Activated CD4-positive, CD25-positive, alpha-beta regulatory T cell treated with anti-CD3 and anti-CD28 coated beads, Interleukin-2, amount 50 U/mL, for 24 hours (primary cell): ENCODE data around the gene MACROD1.
"Not testable (repeated sequence)": the region's sequence is repeated elsewhere in the genome, so short reads cannot be mapped to it uniquely, and the experiment has no call there.

ENCODE experiments used
- ATAC-seq, 2 donors: fragments of 150-1000 bp; cut with Tn5 transposase; one replicate each; pipeline ENCODE4 v1.10.0; 2021; ENCODE audit warnings: mild to moderate bottlenecking in 1 of 2, moderate library complexity in 1 of 2

Gene MACROD1

GRCh38 chr11:64052938-64053622, 112.8 kb downstream of the MACROD1 start:
- ATAC-seq: no peak

DNA sequence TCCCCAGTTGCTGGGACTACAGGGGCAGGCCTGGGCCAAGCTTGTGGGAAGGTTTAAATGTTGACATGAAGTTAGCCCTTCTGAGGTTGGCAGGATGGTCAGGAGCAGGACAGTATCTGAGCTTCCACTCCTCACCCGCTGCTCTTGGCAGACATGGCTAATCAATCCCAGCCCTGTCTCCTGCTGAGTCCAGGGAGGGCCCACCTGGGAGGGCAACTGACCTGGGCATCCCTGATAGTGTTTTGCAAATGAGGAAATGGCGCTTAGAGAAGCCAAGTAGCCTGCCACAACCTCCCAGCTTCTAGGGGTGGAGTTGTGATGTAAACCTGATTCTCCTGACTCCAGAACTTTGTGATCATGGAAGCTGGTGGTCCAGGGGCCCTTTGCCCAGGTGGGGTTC, 113.5 kb downstream of the MACROD1 start:
- ATAC-seq: no peak

DNA sequence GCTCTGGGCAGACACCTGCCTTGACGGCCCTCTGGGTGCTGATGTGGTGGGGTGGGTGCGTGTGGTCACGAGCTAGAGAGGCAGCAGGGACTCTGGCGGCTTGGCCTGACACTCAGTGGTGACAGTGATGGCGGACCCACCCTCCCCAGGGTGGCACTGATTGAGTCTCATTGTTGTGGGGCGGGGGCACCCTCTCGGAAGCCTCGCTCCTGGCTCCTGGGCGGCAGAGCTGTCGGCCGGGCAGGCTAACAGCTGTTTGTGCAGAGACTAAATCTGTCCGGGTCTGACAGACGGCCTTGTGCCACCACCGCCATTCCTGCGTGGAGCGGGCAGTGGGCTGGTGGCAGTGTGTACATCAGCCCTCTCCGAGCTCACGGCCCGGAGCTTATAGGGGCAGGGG, 114.6 kb downstream of the MACROD1 start:
- ATAC-seq: no peak

DNA sequence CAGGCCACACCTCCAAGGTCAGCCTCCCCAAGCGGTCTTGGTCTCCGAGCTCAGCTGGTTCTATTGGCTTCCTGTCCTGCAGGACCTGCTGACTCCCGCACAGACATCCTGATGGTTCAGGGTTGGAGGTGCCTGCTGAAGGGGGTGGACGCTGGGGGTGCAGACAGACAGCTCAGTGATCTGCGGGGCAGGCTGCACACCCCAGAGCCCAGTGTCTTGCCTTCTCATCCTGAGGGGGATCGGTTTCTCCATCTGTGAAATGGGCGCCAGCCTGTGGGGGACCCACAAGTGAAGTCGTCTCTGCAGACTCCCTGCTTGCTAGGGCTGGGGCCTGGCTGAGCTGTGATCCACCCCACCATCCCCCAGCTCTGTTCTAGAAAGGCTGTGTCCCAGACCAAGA, 116.4 kb downstream of the MACROD1 start:
- no peak for ATAC-seq

GRCh38 chr11:64048042-64048854, 117.7 kb downstream of the MACROD1 start:
- no peak for ATAC-seq

DNA sequence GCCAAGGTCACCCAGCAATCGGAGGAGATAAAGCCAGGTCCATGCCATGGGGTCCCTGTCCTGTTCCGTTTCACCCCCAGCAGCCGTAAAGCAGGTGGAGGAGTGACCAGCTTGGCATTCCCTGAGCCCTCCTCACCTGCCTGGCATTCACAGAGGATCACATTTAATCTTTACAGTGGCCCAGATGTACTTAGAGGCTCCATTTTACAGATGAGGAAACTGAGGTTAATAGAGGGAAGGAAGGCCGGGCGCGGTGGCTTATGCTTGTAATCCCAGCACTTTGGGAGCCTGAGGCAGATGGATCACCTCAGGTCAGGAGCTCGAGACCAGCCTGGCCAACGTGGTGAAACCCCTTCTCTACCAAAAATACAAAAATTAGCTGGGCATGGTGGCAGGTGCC, 118.5 kb downstream of the MACROD1 start:
- not testable (repeated sequence) for ATAC-seq

DNA sequence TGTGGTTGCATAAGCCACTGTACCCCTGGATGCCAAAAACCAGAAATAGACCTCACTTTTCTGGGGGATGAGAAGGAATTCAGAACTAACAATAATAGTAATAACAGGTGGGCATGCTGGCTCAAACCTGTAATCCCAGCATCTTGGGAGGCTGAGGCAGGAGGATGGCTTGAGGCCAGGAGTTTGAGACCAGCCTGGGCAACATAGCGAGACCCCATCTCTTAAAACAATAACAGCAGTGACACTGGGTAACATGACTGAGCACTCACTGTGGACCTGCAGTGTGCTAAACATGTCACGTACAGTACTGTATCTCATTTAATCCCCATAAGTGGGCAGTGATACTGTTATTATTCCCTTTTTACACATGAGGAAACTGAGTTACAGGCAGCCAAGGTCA, 120.2 kb downstream of the MACROD1 start:
- ATAC-seq: no peak

- ATAC-seq: no peak
Observed at GRCh38 chr11:64044730-64045393, 121.1 kb downstream of the MACROD1 start.

GRCh38 chr11:64043545-64043944, 122.4 kb downstream of the MACROD1 start:
- ATAC-seq: no peak

GRCh38 chr11:64042301-64042700, 123.6 kb downstream of the MACROD1 start:
- no peak for ATAC-seq

DNA sequence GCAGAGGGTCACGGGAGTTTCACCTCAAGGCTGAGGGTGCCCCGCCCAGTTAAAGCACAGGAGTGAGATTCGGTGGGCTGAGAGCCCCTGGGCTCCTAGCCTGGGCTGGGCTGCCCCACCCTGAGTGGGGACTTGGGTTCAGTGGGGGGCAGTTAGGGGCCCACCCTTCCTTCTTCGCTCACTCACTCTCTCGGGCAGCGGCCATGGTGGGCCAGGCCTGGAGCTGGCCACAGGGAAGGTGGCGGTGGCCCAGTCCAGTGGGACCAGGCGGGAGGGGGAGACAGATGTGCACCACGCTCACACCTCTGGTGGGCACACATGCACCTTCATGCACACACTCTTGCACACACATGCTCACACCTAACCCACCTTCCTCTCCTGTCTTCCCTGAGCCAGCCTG, 124.1 kb downstream of the MACROD1 start:
- ATAC-seq: no peak

- ATAC-seq: no peak
Observed at GRCh38 chr11:64040684-64041322, 125.1 kb downstream of the MACROD1 start.

DNA sequence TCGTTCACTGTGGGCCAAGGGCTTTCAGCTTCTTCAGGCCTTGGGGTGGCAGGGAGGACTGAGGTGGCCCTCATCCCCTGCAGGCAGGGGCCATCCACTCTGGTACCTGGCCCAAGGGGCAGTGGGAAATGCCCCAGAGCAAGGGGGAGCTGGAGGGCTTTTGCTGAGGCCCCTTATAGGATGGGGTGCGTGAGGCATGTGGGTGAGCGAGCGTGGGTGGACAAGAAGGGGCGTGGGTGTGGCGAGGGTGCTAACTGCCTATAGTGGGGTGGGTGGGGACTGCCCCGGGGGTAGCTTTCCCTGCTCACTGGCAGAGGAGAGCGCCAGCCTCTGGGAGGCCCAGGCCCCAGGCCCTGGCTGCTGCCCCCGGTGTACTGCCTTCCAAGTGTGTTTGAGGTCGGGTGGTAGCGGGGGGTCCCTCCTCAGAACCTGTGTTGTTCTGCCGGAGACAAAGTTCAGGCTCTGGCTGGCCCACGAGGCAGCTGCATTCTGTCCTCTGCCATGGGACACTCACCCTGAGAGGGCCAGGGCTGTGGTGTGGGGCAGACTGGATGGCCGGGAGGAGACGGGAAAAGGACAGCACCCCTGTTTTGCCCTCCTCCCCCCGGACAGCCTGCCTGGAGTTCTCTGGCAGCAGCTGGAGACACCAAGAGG, 126.8 kb downstream of the MACROD1 start:
- ATAC-seq: no peak

DNA sequence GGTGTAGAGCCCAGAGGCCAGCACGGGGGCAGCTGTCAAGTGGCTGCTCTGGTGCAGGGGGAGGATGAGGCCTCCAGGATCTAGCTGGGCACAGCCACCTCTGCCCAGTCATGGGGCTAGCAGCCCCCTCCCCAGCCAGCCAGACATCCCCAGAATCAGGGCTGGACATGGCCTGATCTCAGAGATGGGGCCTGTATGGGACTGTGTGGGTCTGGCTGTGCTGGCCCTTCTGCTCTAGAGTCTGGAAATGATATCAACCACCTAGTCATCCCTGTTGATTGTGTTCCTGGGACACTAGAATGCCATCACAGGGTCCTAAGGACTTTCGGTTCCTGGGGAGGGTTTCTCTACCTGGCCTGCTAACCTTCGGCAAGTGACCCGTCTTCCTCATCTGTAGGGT, 127.4 kb downstream of the MACROD1 start:
- ATAC-seq: no peak

DNA sequence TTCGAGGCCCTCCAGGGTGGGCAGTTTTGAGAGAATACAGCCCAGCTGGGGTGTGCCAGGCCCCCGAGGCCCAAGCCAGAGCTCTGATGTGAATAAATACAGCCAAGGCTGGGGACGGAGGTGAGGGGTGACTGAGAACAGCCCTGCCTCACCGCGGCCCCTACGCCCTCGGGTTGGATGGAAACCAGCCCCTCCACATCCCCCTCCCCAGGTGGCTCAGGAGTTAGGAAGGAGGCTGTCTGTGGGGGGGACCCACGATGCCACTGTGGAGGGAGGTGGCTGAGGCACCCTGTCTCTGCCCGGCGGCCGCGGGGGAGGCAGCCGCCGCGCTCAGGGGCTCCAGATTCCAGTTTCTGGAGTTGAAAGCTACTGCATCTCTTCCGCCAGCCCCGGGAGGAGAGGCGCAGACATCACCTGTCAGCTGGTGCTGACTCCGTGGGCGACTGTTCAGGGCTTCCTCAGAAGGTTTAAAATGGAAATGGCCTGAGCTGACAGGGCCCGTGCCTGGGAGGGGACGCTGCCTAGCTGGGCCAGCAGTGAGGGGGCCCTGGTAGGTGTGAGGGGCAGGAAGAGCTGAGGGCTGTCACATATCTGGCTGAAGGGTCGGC, 128.8 kb downstream of the MACROD1 start:
- no peak for ATAC-seq

DNA sequence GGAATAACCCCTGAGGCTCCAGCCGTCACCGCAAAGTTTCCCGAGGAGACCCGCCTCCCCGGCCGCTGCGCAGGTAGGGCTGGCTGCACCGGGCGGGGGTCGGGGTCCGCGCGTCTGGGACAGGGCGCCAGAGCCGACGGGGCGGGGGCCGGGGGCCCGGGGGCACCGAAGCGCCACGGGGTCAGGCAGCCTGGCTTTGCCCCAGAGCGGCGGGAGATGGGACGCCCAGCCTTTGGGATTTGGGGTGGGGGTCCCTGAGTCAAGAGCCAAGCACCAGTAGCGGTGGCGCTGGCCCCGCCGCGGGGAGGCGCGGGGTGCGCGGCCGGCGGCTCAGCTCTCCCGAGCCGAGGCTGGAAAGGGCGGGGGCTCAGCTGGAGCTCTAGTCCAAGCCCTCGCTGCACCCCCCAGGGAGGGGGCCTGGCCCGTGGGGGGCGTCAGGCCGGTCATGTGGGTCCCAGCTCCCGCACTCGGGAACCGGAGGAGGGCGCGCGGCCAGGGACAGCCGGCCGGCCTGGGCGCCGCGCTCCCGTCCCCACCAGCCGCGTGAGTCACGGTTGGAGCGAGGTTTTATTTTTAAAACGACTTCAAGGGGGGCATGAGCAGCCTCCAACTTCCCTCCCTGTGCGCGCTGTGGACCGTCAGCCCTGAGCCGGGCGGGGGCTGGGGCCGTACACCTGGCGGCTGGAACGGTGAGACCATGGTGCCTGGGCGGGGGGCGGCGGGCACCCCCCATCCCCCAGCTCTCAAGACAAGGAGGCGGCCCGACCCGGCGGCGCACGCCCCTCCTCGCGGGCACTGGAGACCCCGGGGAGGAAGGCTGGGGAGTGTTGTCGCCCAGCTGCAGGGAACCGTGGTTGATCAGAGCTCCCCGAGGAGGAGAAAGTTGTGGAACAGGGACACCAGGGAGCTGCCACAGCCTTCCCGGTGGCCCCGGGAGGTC, 129.6 kb downstream of the MACROD1 start:
- ATAC-seq: no peak

GRCh38 chr11:64035576-64035975, 130.3 kb downstream of the MACROD1 start, which contains the start of gene FLRT1:
TSS of gene FLRT1 (plus strand) at chr11:64035931. CDS start at chr11:64116268, 80,337 bp downstream.
- ATAC-seq: no peak

- ATAC-seq: no peak
Observed at GRCh38 chr11:64035081-64035524, 130.8 kb downstream of the MACROD1 start.

DNA sequence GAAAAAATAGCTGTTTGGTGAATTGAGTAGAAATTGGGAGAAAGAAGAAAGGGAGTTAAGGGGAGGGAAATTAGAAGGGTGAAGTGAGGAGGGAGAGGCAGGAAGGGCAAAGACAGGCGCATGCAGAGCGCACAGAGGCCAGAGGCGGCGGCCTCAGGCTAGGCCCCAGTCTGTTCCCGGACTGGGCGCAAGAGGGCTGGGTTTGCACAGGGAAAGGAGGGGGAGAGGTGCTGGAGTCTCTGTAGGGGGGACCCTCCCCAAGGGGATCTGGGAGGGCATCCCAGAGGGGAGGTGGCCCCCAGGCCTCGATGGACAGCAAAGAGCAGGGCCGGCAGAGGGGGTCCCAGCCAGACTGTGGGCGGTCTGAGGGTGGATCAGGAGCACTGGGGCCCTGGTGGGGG, 131.5 kb downstream of the MACROD1 start:
- ATAC-seq: no peak

GRCh38 chr11:64032050-64032449, 133.9 kb downstream of the MACROD1 start:
- ATAC-seq: no peak

DNA sequence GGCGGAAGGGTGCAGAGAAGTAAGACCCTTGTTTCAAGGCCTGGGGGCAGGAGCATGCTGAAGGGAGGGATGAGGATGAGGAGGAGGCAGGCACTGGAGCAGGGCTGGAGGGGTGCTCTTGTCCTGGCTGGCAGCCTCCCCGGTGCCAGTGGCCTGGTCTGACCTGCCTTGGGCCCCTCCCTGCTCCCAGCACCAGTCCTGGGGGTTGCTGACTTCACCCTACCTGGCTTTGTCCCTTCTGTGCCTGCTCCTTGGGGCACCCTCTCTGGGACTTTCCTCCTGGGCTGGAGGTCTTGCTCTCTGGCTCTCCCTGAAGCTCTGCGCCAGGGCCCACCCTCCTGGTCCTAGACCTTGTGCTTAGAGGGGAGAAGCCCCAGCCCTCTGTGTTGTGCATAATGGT, 134.9 kb downstream of the MACROD1 start:
- ATAC-seq: no peak
